ENCODE data around the gene KNSTRN.

KNSTRN gene

DNA sequence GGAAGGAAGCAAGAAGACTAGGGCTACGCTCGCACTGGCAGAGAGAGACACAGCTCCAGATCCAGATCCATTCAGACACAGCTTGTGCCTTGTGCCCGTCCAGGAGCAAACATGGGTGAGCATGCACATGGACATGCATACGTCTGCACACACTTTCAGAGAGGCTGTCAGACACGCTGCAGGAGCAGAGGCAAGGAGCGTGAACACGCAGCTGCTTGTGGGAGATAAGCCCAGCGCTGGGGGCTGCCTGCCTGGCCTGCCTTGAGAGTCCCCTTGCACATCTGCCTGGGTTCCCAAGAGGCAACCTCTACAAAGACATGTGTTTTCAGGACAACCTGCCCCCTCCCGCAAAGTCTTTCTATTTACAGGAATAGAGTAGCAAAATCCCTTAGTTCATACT lies 44.7 kb downstream of the KNSTRN start:
- no peak overlapping the region for H3K4me3 ChIP-seq (ENCODE audit: low read depth in 1 of 2, low read length in 2 of 2)
- no peak overlapping the region for H3K27ac ChIP-seq (ENCODE audit: low read length)
- H3K36me3 ChIP-seq (ENCODE audit: insufficient read depth, low read length): no peaks in the 10 kb centered on the region
- H3K9me3 ChIP-seq (ENCODE audit: insufficient read depth, low read length, severe bottlenecking): no peaks in the 10 kb centered on the region
- ATAC-seq (ENCODE audit: insufficient read depth, low read depth): no peak
- H2AFZ ChIP-seq (ENCODE audit: low read depth, low read length): no peak overlapping the region
- no peaks in the 10 kb centered on the region for H3K79me2 ChIP-seq (ENCODE audit: insufficient read depth, low read length)
- no peak overlapping the region for H3K4me2 ChIP-seq (ENCODE audit: insufficient read depth, low read length)
- no peaks in the 10 kb centered on the region for H4K20me1 ChIP-seq (ENCODE audit: insufficient read depth, low read length)
- TF ChIP-seq, protein P1, sequence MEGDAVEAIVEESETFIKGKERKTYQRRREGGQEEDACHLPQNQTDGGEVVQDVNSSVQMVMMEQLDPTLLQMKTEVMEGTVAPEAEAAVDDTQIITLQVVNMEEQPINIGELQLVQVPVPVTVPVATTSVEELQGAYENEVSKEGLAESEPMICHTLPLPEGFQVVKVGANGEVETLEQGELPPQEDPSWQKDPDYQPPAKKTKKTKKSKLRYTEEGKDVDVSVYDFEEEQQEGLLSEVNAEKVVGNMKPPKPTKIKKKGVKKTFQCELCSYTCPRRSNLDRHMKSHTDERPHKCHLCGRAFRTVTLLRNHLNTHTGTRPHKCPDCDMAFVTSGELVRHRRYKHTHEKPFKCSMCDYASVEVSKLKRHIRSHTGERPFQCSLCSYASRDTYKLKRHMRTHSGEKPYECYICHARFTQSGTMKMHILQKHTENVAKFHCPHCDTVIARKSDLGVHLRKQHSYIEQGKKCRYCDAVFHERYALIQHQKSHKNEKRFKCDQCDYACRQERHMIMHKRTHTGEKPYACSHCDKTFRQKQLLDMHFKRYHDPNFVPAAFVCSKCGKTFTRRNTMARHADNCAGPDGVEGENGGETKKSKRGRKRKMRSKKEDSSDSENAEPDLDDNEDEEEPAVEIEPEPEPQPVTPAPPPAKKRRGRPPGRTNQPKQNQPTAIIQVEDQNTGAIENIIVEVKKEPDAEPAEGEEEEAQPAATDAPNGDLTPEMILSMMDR (IDR thresholded peaks at IDR 0.05; ENCODE audit: borderline replicate concordance, extremely low read depth, low read length, poor library complexity, severe bottlenecking): no peak
- no peak for TF ChIP-seq EZH2 (IDR thresholded peaks at IDR 0.05; ENCODE audit: borderline replicate concordance, low read depth, low read length, severe bottlenecking)
- no peak overlapping the region for H3K9ac ChIP-seq (ENCODE audit: low read depth, low read length)
- H3K4me1 ChIP-seq (ENCODE audit: insufficient read depth, low read length): no peaks in the 10 kb centered on the region
- DNase-seq: no peak
- H3K27me3 ChIP-seq (ENCODE audit: insufficient read depth, low read length, poor library complexity): no peaks in the 10 kb centered on the region

GRCh38 chr15:40428185-40428584 lies 45.7 kb downstream of the KNSTRN start:
- no peaks in the 10 kb centered on the region for H3K27me3 ChIP-seq (ENCODE audit: insufficient read depth, low read length, poor library complexity)
- no peak overlapping the region for H3K4me2 ChIP-seq (ENCODE audit: insufficient read depth, low read length)
- H2AFZ ChIP-seq (ENCODE audit: low read depth, low read length): no peak overlapping the region
- H3K9me3 ChIP-seq (ENCODE audit: insufficient read depth, low read length, severe bottlenecking): no peaks in the 10 kb centered on the region
- DNase-seq (no peak), ATAC-seq (ENCODE audit: insufficient read depth, low read depth) (no peak)
- H3K79me2 ChIP-seq (ENCODE audit: insufficient read depth, low read length): no peaks in the 10 kb centered on the region
- no peak for TF ChIP-seq EZH2 (IDR thresholded peaks at IDR 0.05; ENCODE audit: borderline replicate concordance, low read depth, low read length, severe bottlenecking)
- TF ChIP-seq, protein P1 (IDR thresholded peaks at IDR 0.05; ENCODE audit: borderline replicate concordance, extremely low read depth, low read length, poor library complexity, severe bottlenecking): no peak
- H3K27ac ChIP-seq (ENCODE audit: low read length): no peak overlapping the region
- no peak overlapping the region for H3K4me3 ChIP-seq (ENCODE audit: low read depth in 1 of 2, low read length in 2 of 2)
- no peaks in the 10 kb centered on the region for H3K36me3 ChIP-seq (ENCODE audit: insufficient read depth, low read length)
- H3K4me1 ChIP-seq (ENCODE audit: insufficient read depth, low read length): no peaks in the 10 kb centered on the region
- no peaks in the 10 kb centered on the region for H4K20me1 ChIP-seq (ENCODE audit: insufficient read depth, low read length)
- H3K9ac ChIP-seq (ENCODE audit: low read depth, low read length): no peak overlapping the region

DNA sequence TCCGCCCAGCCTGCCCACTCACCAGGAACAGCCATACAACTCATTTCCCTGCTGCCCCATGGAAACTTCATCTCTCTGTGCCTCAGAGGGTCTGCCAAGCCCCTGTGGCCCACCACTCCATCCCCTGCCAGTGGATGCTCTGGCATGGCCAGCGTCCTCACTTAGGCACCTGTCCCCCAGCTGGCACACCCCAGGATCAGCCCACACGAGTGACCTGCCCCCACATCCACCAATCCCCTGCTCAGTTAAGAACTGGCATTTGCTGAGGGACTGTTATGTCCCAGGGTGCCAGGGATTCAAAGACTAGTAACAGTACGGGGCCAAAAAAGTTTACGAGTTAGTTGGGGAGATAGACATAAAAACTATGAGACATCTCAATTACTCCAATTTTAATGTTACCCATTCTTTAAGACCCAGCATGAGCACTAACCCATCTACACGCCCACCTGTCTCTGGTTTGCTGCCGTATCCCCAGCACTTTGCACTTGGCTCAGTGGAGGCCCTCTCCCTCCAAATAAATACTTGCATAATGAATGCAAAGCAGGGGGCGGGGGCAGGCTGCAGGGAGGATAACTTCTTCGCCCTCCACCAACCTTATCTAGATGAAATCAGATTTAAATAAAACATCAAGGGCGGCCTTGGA lies 46.7 kb downstream of the KNSTRN start:
- H3K79me2 ChIP-seq (ENCODE audit: insufficient read depth, low read length): no peaks in the 10 kb centered on the region
- H3K27ac ChIP-seq (ENCODE audit: low read length): no peak overlapping the region
- TF ChIP-seq EZH2 (IDR thresholded peaks at IDR 0.05; ENCODE audit: borderline replicate concordance, low read depth, low read length, severe bottlenecking): no peak
- TF ChIP-seq, protein P1 (IDR thresholded peaks at IDR 0.05; ENCODE audit: borderline replicate concordance, extremely low read depth, low read length, poor library complexity, severe bottlenecking): no peak
- no peaks in the 10 kb centered on the region for H3K36me3 ChIP-seq (ENCODE audit: insufficient read depth, low read length)
- no peak overlapping the region for H3K4me2 ChIP-seq (ENCODE audit: insufficient read depth, low read length)
- H3K27me3 ChIP-seq (ENCODE audit: insufficient read depth, low read length, poor library complexity): no peaks in the 10 kb centered on the region
- H3K4me1 ChIP-seq (ENCODE audit: insufficient read depth, low read length): no peaks in the 10 kb centered on the region
- no peak overlapping the region for H3K9ac ChIP-seq (ENCODE audit: low read depth, low read length)
- no peak overlapping the region for H2AFZ ChIP-seq (ENCODE audit: low read depth, low read length)
- ATAC-seq (ENCODE audit: insufficient read depth, low read depth): no peak
- no peaks in the 10 kb centered on the region for H3K9me3 ChIP-seq (ENCODE audit: insufficient read depth, low read length, severe bottlenecking)
- H4K20me1 ChIP-seq (ENCODE audit: insufficient read depth, low read length): no peaks in the 10 kb centered on the region
- no peak for DNase-seq
- H3K4me3 ChIP-seq (ENCODE audit: low read depth in 1 of 2, low read length in 2 of 2): no peak overlapping the region

All from DND-41 (cell line).